Activated CD8-positive, alpha-beta T cell treated with anti-CD3 and anti-CD28 coated beads for 36 hours (primary cell): Measurements from ENCODE around the gene SNX32. TPM values are rescaled to one million over a fixed set of nuclear protein-coding genes. Genes with fewer than 3 reads are reported as not detected.

Experiments used
- ATAC-seq: fragments of 200-7000 bp; cut with Tn5 transposase; one replicate; pipeline ENCODE4 v1.10.0; 2021; ENCODE audit warnings: mild to moderate bottlenecking, moderate library complexity
- CTCF ChIA-PET: fragments of 350-600 bp; sonication (Branson Sonifier 250); formaldehyde crosslinking; loops from one replicate; lab custom pipeline; 2021; ENCODE audit warnings: antibody characterized with exemption; lab: Charles Lee
- POLR2A ChIA-PET: fragments of 350-600 bp; sonication (Branson Sonifier 250); formaldehyde crosslinking; loops from one replicate; lab custom pipeline; 2021; ENCODE audit warnings: antibody characterized with exemption; lab: Charles Lee
- DNase-seq: peaks from one replicate; pipeline ENCODE4 v3.0.0-alpha.2; 2020
- H3K27ac Mint-ChIP-seq: one replicate; pipeline ENCODE4 v1.8.0; 2021; ENCODE audit warnings: mild to moderate bottlenecking, mixed read lengths
- H3K27me3 Mint-ChIP-seq: one replicate; pipeline ENCODE4 v1.8.0; 2021; ENCODE audit warnings: mixed read lengths
- H3K36me3 Mint-ChIP-seq: one replicate; pipeline ENCODE4 v1.8.0; 2021; ENCODE audit warnings: low read depth, mixed read lengths
- H3K4me1 Mint-ChIP-seq: one replicate; pipeline ENCODE4 v1.8.0; 2021; ENCODE audit warnings: low read depth, mixed read lengths
- H3K4me3 Mint-ChIP-seq: one replicate; pipeline ENCODE4 v1.8.0; 2021; ENCODE audit warnings: mild to moderate bottlenecking, moderate library complexity, mixed read lengths
- H3K9me3 Mint-ChIP-seq: one replicate; pipeline ENCODE4 v1.8.0; 2021; ENCODE audit warnings: mixed read lengths
- CTCF ChIP-seq: fragments of 200-600 bp; IDR thresholded peaks from one replicate; pipeline ENCODE4 v1.8.0; 2022; ENCODE audit warnings: antibody characterized with exemption, mild to moderate bottlenecking
- intact Hi-C: fragments of 100-400 bp; cut with micrococcal nuclease; formaldehyde crosslinking; loops from one replicate; pipeline ENCODE4 v1.10.0; 2022
- total RNA-seq, 2 experiments: library from RNA; stranded (reverse); gene quantifications; one replicate each; pipeline ENCODE4 v1.2.3, GENCODE V29; 2021

Gene SNX32
- total RNA-seq, 2 experiments from 2014 or later: 1.6 to 2.1 TPM

- DNase-seq: no peak
- peaks cover 30% of the 10 kb centered on the region for H3K4me1 Mint-ChIP-seq
- no peak for ATAC-seq
- intact Hi-C loops: no loop called here
- TF ChIP-seq CTCF: no peak
- H3K27ac Mint-ChIP-seq: no peak overlapping the region
- ChIA-PET CTCF (interaction anchor here (0.9 to 8.3 kb wide), 7 partner anchors 8 to 76 kb away, joined by 3 to 85 read pairs (median 4); partner anchors contain the start of genes AP5B1, KAT5 and MUS81), POLR2A (interaction anchor here (0.8 to 1.4 kb wide), 3 partner anchors 8 to 103 kb away, joined by 3 to 5 read pairs (median 3); partner anchors contain the start of gene CCDC85B)
- no peaks in the 10 kb centered on the region for H3K36me3 Mint-ChIP-seq
- no peaks in the 10 kb centered on the region for H3K9me3 Mint-ChIP-seq
- H3K4me3 Mint-ChIP-seq: peak overlapping the region; percentile 45
- H3K27me3 Mint-ChIP-seq: peaks cover 42% of the 10 kb centered on the region
Measured at GRCh38 chr11:65787649-65788622, 45.8 kb upstream of the SNX32 start.

DNA sequence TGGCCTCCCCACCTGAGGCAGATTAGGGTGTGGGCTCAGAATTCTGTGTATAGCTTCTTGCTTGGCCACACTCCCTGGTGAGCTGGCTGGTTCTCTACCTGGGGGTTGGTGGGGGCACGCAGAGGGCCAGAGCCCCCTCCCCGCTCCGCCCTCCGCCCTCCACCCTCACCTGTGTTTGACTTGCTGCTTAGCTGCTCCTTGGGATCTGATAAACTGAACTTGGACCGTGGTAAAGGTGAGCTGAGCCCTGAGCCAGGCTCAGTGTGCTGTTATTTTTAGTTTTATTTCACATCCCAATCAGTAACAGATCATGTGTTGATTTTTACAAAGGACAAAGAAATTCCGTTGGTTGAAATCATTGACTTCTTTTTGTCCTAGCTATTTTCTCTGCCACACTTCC lies 44.9 kb upstream of the SNX32 start:
- Mint-ChIP-seq H3K4me1 (peaks cover 26% of the 10 kb centered on the region), H3K36me3 (no peaks in the 10 kb centered on the region), H3K27ac (no peak overlapping the region), H3K27me3 (peaks cover 39% of the 10 kb centered on the region), H3K9me3 (no peaks in the 10 kb centered on the region), H3K4me3 (no peak overlapping the region)
- TF ChIP-seq CTCF: no peak
- ATAC-seq (no peak), DNase-seq (no peak)
- intact Hi-C loops: no loop called here
- CTCF ChIA-PET: interaction anchor here (1.3 to 8.3 kb wide), 5 partner anchors 9 to 77 kb away, joined by 3 to 85 read pairs (median 5); partner anchors contain the start of genes AP5B1, KAT5 and MUS81
- POLR2A ChIA-PET: interaction anchor here (0.5 to 1.2 kb wide), 2 partner anchors 9 to 283 kb away, joined by 3 to 5 read pairs; no protein-coding TSS in a partner anchor

DNA sequence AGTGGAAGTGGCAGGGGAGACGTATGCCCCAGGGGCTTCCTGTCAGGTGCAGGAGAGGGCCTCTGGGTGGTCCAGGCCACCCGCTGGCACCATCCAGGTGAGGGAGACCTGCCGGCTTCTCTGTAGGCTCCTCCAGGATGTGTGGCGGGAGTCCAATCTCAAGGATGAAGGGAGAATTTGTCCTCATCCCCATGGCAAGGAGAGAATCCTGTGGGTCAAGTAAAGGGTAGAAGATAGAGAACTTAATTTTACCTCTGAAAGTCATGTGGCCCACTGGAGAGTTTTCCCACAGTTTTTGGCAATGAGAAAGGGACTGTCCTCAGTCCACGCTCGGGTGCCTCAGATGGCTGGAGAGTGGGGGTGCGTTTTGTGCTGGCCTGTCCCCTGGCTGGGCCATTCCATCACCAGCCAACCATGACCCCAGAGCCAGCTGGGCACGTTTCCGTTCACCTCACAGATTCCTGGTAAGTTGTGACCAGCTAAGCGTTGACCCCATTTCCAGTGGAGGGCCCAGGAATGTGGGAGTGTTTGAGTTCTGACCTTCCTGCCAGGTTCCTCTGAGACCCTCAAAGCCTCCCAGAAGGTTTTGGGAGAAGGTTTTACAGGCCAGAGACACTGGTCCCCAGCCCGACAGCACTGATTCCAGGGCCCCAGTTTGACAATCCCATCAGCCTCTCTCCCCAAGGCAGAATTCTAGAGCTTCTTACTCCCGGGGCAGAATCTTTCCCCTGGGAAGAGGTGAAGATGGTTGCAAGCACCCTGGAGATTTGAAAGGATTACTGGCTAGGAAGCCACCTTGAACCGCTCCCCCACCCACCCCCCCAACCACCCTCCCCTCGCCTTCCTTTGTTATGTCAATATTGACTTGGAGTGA lies 44.3 kb upstream of the SNX32 start:
- intact Hi-C loops: no loop called here
- Mint-ChIP-seq H3K27me3 (peaks cover 38% of the 10 kb centered on the region), H3K4me1 (peaks cover 26% of the 10 kb centered on the region), H3K4me3 (no peak overlapping the region), H3K9me3 (no peaks in the 10 kb centered on the region), H3K27ac (no peak overlapping the region), H3K36me3 (no peaks in the 10 kb centered on the region)
- CTCF ChIA-PET: interaction anchor here (0.8 to 8.3 kb wide), 7 partner anchors 9 to 70 kb away, joined by 3 to 85 read pairs (median 3); partner anchors contain the start of genes AP5B1 and MUS81
- POLR2A ChIA-PET: interaction anchor here (0.5 to 2.7 kb wide), 4 partner anchors 9 to 282 kb away, joined by 3 to 14 read pairs (median 6); partner anchors contain the start of gene AP5B1
- no peak for TF ChIP-seq CTCF
- no peak for DNase-seq
- ATAC-seq: no peak

GRCh38 chr11:65790104-65790901 lies 43.5 kb upstream of the SNX32 start:
- Mint-ChIP-seq H3K36me3 (no peaks in the 10 kb centered on the region), H3K9me3 (no peaks in the 10 kb centered on the region), H3K4me3 (no peak overlapping the region), H3K27me3 (peaks cover 35% of the 10 kb centered on the region), H3K4me1 (peaks cover 22% of the 10 kb centered on the region), H3K27ac (no peak overlapping the region)
- ChIA-PET CTCF (interaction anchor here (0.8 to 8.3 kb wide), 8 partner anchors 7 to 61 kb away, joined by 3 to 85 read pairs (median 3); partner anchors contain the start of gene AP5B1), POLR2A (interaction anchor here (1.6 to 2.7 kb wide), 2 partner anchors 10 to 27 kb away, joined by 6 to 14 read pairs; partner anchors contain the start of gene AP5B1)
- intact Hi-C loops: no loop called here
- ATAC-seq (no peak), DNase-seq (no peak)
- TF ChIP-seq CTCF: no peak
